Measurements from ENCODE around the gene TNFRSF25. TPM values are rescaled to one million over a fixed set of nuclear protein-coding genes. Genes with fewer than 3 reads are reported as not detected.

Gene TNFRSF25
- total RNA-seq, 1 experiment from 2014 or later, result 19.5 TPM

GRCh38 chr1:6447016-6447817 lies 18.8 kb downstream of the TNFRSF25 start (continued):
- no peak for TF ChIP-seq STAT6 (CRISPR knock-in tag; conservative IDR thresholded peaks at IDR 0.05; ENCODE audit: low read depth)
- TF ChIP-seq HMGXB4 (CRISPR knock-in tag; IDR thresholded peaks at IDR 0.05), result peak; percentile 83
- no peak for TF ChIP-seq JUN (CRISPR knock-in tag; IDR thresholded peaks at IDR 0.05)
- no peak for TF ChIP-seq NFATC4 (CRISPR knock-in tag; IDR thresholded peaks at IDR 0.05)
- peak; percentile 27; the same call in 1 of the 2 replicates for TF ChIP-seq ZNF121 (CRISPR knock-in tag; IDR thresholded peaks at IDR 0.05)
- TF ChIP-seq AR (CRISPR knock-in tag; IDR thresholded peaks at IDR 0.05), result no peak
- no peak for TF ChIP-seq ZNF396 (CRISPR knock-in tag; IDR thresholded peaks at IDR 0.05; ENCODE audit: borderline replicate concordance)
- TF ChIP-seq PREB (CRISPR knock-in tag; IDR thresholded peaks at IDR 0.05; ENCODE audit: borderline replicate concordance), result no peak

- Mint-ChIP-seq H3K4me3 (peak overlapping the region; percentile 75), H3K27ac (no peak overlapping the region), H3K27me3 (ENCODE audit: low read depth) (peaks cover 8% of the 10 kb centered on the region), H3K4me1 (peaks cover 33% of the 10 kb centered on the region), H3K36me3 (no peaks in the 10 kb centered on the region), H3K9me3 (no peaks in the 10 kb centered on the region)
- ATAC-seq (no peak), DNase-seq (ENCODE audit: low spot score) (no peak)
- CTCF ChIA-PET, result interaction anchor here (0.7 to 6.4 kb wide), 11 partner anchors 8 to 99 kb away, joined by 3 to 85 read pairs (median 6); partner anchors contain the start of gene HES2
- POLR2A ChIA-PET, result no interaction called here
- TF ChIP-seq NR3C1 (CRISPR knock-in tag; conservative IDR thresholded peaks at IDR 0.05; ENCODE audit: low read depth) (no peak), ZSCAN18 (CRISPR knock-in tag; IDR thresholded peaks at IDR 0.05) (no peak), GRHL2 (CRISPR knock-in tag; IDR thresholded peaks at IDR 0.05; ENCODE audit: insufficient replicate concordance, severe bottlenecking) (no peak), NR1H2 (CRISPR knock-in tag; IDR thresholded peaks at IDR 0.05) (no peak), SMAD4 (CRISPR knock-in tag; IDR thresholded peaks at IDR 0.05) (no peak), EMX1 (CRISPR knock-in tag; IDR thresholded peaks at IDR 0.05) (no peak), CBFB (CRISPR knock-in tag; IDR thresholded peaks at IDR 0.05; ENCODE audit: low read depth) (no peak), HMGA2 (CRISPR knock-in tag; IDR thresholded peaks at IDR 0.05) (no peak), CDX4 (CRISPR knock-in tag; IDR thresholded peaks at IDR 0.05; ENCODE audit: borderline replicate concordance) (no peak), ATF1 (CRISPR knock-in tag; IDR thresholded peaks at IDR 0.05) (no peak), STAT6 (CRISPR knock-in tag; conservative IDR thresholded peaks at IDR 0.05; ENCODE audit: low read depth) (no peak), ZNF416 (CRISPR knock-in tag; IDR thresholded peaks at IDR 0.05) (no peak), ATF6 (CRISPR knock-in tag; IDR thresholded peaks at IDR 0.05) (no peak)
Observed at GRCh38 chr1:6446665-6447015, 19.3 kb downstream of the TNFRSF25 start.
